Measurements from ENCODE around the gene UBE2Z.

GRCh38 chr17:48927978-48928745 lies 20.0 kb downstream of the UBE2Z start:
- TF ChIP-seq CTCF (IDR thresholded peaks at IDR 0.05) (no peak), POLR2AphosphoS5 (IDR thresholded peaks at IDR 0.05) (no peak)

Measured in prostate gland (tissue), 2 donors.